ENCODE results near the gene ADISSP. TPM values are rescaled to one million over a fixed set of nuclear protein-coding genes. Genes with fewer than 3 reads are reported as not detected.

ADISSP gene
- total RNA-seq, 1 experiment from 2014 or later, result 27.3 TPM

- no TSS peak for BruUV-seq (replicated peaks)
- intact Hi-C loops (cut with micrococcal nuclease; ENCODE audit: unreplicated experiment), result no loop called here
- Mint-ChIP-seq H3K4me3 (ENCODE audit: low read depth, unreplicated experiment) (no peak overlapping the region), H3K27me3 (ENCODE audit: unreplicated experiment) (peaks cover 28% of the 10 kb centered on the region), H3K4me1 (ENCODE audit: low read depth, unreplicated experiment) (no peaks in the 10 kb centered on the region), H3K27ac (ENCODE audit: unreplicated experiment) (no peak overlapping the region), H3K36me3 (ENCODE audit: insufficient read depth, unreplicated experiment) (peaks cover 3% of the 10 kb centered on the region), H3K9me3 (ENCODE audit: low read depth, unreplicated experiment) (no peaks in the 10 kb centered on the region)
- CTCF ChIA-PET, result interaction anchor here (0.5 to 1.7 kb wide), 5 partner anchors 11 to 619 kb away, joined by 3 to 9 read pairs (median 5); no protein-coding TSS in a partner anchor
- no peak for TF ChIP-seq CTCF (IDR thresholded peaks at IDR 0.05; ENCODE audit: unreplicated experiment)
- DNase-seq, result no peak
These were observed 57.5 kb downstream of the ADISSP start for GRCh38 chr20:3710011-3710466.

DNA sequence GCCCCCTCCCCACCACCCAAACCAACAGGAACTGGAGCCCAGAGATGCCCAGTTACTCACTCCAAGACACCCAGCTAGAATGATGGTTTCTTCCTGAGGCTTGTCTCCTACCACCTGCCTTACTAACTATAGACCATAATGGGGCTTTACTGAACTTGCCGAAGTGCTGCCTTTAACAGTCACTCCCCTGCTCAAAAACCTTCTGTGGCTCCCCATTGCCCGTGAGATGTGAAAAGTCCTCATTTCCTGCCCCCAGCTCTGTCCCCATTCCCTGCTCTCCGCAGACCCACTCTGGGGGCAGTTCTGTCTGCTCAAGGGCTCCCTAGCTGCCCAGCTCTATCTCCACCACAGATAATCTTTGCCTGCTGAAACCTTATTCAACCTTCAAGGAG, 60.0 kb downstream of the ADISSP start:
- no peaks in the 10 kb centered on the region for H3K9me3 Mint-ChIP-seq (ENCODE audit: low read depth, unreplicated experiment)
- peaks cover 47% of the 10 kb centered on the region for H3K27me3 Mint-ChIP-seq (ENCODE audit: unreplicated experiment)
- H3K36me3 Mint-ChIP-seq (ENCODE audit: insufficient read depth, unreplicated experiment), result peaks cover 3% of the 10 kb centered on the region
- H3K27ac Mint-ChIP-seq (ENCODE audit: unreplicated experiment), result no peak overlapping the region
- no peak for DNase-seq
- CTCF ChIA-PET, result interaction anchor here (1.4 kb wide), 1 partner anchor 31 kb away, joined by 3 read pairs; no protein-coding TSS in a partner anchor
- no peaks in the 10 kb centered on the region for H3K4me1 Mint-ChIP-seq (ENCODE audit: low read depth, unreplicated experiment)
- no peak overlapping the region for H3K4me3 Mint-ChIP-seq (ENCODE audit: low read depth, unreplicated experiment)
- BruUV-seq (replicated peaks), result no TSS peak
- intact Hi-C loops (cut with micrococcal nuclease; ENCODE audit: unreplicated experiment), result no loop called here
- TF ChIP-seq CTCF (IDR thresholded peaks at IDR 0.05; ENCODE audit: unreplicated experiment), result no peak

GRCh38 chr20:3706774-3707507, 60.6 kb downstream of the ADISSP start:
- TF ChIP-seq CTCF (IDR thresholded peaks at IDR 0.05; ENCODE audit: unreplicated experiment), result no peak
- Mint-ChIP-seq H3K4me1 (ENCODE audit: low read depth, unreplicated experiment) (no peaks in the 10 kb centered on the region), H3K27ac (ENCODE audit: unreplicated experiment) (no peak overlapping the region), H3K9me3 (ENCODE audit: low read depth, unreplicated experiment) (no peaks in the 10 kb centered on the region), H3K36me3 (ENCODE audit: insufficient read depth, unreplicated experiment) (peaks cover 3% of the 10 kb centered on the region), H3K27me3 (ENCODE audit: unreplicated experiment) (peaks cover 41% of the 10 kb centered on the region), H3K4me3 (ENCODE audit: low read depth, unreplicated experiment) (no peak overlapping the region)
- DNase-seq, result no peak
- CTCF ChIA-PET, result interaction anchor here (1.4 kb wide), 1 partner anchor 30 kb away, joined by 3 read pairs; no protein-coding TSS in a partner anchor
- no TSS peak for BruUV-seq (replicated peaks)
- intact Hi-C loops (cut with micrococcal nuclease; ENCODE audit: unreplicated experiment), result no loop called here

DNA sequence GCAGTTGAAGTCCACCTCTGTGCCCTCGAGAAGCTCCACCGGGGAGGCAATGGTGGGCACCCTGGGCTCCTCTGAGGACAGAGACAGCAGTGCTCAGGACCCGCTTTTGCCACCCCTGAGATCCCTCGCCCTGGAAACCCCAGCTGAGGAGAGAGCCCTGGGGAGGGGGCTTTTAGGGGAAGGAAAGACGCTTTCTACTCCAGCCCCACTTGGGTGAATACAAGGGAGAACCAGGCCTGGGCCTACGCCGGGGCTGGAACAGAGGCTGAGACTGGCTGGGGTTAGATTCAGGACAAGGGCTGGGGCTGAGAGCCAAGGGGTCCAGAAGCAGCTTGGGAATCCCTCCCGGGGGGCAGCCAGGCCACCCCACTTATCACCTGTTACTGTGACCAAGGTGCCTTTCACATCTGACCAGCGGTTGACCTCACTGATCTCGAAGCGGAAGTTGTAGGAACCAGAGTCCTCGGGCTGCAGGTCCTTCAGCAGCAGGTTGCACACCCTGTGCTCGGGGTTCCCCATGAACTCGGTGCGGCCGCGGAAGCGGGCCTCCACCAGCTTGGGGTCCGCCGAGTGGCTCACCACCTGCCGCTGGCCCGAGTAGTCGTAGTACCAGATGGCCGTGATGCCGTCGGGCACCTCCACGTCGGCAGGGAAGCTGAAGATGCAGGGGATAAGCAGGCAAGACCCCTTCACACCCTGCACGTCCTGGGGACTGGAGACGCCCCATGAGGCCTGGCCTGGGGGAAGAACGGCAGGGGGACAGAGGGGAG, 61.4 kb downstream of the ADISSP start:
- peaks cover 3% of the 10 kb centered on the region for H3K36me3 Mint-ChIP-seq (ENCODE audit: insufficient read depth, unreplicated experiment)
- intact Hi-C loops (cut with micrococcal nuclease; ENCODE audit: unreplicated experiment), result no loop called here
- no peak overlapping the region for H3K27ac Mint-ChIP-seq (ENCODE audit: unreplicated experiment)
- no TSS peak for BruUV-seq (replicated peaks)
- no peaks in the 10 kb centered on the region for H3K4me1 Mint-ChIP-seq (ENCODE audit: low read depth, unreplicated experiment)
- no peak for DNase-seq
- H3K4me3 Mint-ChIP-seq (ENCODE audit: low read depth, unreplicated experiment), result no peak overlapping the region
- CTCF ChIA-PET, result no interaction called here
- H3K9me3 Mint-ChIP-seq (ENCODE audit: low read depth, unreplicated experiment), result no peaks in the 10 kb centered on the region
- TF ChIP-seq CTCF (IDR thresholded peaks at IDR 0.05; ENCODE audit: unreplicated experiment), result no peak
- peaks cover 34% of the 10 kb centered on the region for H3K27me3 Mint-ChIP-seq (ENCODE audit: unreplicated experiment)

Data from Calu3 (cell line).